GM12801 (cell line): ENCODE results near the gene PXDN.

ENCODE experiments used
- TF ChIP-seq, protein P1 (sequence below): IDR thresholded peaks from one replicate; pipeline ENCODE4 v1.5.1; 2011; ENCODE audit warnings: control low read depth; ENCODE audit not compliant: insufficient read length; ENCODE audit errors: extremely low read depth

Gene PXDN

DNA sequence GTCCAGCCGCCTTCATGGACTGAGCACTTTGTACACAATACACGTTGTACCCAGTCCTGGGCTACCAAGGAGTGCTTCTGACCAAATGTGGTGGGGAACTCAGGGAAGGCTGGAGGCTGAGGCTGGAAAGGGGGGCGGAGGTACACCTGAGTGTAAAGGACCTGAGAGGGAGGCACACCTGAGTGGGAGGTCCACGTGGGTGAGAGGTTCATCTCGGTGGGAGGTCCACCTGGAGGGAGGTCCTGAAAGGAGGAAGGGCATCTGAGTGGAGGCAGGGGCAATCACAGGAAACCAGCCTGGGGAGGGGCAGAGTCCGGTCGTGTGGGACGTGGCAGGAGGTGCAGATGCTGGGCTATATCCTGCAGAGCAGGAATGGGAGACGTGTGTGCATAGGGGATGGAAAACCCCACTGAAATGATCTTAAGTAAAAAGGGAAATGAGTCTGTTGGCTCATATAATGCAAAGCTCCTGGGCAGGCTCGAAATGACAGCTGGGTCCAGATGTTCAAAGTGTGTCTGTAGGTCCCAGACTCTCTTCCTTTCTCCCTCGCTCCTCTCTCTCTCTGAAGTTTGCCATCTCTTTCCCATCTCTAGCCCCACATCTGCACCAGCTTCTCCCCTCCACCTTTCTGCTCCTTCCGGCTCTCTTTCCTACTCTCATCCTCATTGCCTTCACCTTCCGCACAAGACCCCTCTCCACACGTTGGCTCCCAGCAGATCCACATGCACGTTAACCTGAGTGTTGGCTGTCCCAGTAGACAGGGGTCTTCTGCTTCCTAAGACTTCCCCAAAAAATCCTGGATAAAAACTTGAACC lies 137.7 kb downstream of the PXDN start:
- TF ChIP-seq, protein P1, sequence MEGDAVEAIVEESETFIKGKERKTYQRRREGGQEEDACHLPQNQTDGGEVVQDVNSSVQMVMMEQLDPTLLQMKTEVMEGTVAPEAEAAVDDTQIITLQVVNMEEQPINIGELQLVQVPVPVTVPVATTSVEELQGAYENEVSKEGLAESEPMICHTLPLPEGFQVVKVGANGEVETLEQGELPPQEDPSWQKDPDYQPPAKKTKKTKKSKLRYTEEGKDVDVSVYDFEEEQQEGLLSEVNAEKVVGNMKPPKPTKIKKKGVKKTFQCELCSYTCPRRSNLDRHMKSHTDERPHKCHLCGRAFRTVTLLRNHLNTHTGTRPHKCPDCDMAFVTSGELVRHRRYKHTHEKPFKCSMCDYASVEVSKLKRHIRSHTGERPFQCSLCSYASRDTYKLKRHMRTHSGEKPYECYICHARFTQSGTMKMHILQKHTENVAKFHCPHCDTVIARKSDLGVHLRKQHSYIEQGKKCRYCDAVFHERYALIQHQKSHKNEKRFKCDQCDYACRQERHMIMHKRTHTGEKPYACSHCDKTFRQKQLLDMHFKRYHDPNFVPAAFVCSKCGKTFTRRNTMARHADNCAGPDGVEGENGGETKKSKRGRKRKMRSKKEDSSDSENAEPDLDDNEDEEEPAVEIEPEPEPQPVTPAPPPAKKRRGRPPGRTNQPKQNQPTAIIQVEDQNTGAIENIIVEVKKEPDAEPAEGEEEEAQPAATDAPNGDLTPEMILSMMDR: no peak

DNA sequence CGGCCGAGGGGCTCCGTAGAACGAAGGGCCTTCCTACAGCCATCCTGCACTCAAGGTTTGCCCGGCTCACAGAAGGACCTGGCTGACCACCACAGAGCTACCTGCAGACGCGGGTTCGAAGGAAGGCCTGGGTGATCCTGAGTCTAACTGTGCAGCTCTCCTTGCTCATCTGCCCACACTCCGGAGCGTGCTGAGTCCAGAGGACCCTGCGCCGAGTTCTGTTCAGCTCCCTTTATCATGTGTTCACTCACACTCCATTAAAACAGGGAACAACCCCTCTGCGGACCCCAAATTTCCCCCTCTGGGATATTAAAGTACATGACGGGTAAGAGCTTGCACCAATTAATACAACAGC lies 138.3 kb downstream of the PXDN start:
- TF ChIP-seq, protein P1: no peak

DNA sequence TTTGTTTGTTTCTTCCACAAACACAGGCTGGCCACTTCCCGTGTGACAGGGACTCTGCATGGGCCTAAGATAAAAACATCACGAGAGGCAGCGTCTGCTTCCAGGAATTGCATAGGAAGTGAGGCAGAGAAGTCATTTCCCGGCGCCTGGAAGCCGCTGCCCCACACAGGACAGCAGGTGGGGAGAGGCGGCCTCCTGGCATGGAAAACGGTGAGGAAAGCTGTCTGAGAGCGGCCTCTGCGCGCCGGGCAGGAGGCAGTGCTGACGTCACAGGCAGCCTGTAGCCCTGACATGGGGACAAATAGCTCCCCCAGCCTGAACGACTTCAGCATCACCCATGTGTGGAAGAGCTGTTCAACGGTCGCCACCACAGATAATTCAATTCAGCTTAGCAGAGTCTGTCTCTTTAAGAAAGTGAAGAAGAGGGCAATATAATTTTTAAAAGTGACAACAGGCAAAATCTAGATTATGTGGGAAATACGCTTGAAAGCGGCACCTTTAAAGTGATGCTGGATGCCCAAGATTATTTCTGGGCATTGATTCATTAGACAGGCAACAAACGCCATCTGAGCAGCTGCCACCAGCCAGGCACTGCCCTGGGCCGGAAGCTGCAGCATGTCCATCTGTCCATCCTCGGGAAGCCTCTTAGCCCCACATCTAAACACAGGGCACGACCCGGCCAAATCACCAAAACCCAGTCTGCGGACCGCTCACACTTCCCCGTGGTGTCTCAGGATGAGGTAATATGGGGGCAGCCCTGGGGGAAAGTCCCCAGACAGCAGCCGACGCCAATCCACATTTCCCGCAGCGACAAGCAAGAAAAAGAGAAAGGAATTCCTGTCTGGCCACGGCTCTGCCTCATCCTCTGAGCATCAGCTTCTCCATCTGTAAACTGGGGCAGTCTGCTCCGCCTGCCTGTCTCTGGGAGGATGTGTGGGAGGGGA lies 138.9 kb downstream of the PXDN start:
- TF ChIP-seq, protein P1: no peak

DNA sequence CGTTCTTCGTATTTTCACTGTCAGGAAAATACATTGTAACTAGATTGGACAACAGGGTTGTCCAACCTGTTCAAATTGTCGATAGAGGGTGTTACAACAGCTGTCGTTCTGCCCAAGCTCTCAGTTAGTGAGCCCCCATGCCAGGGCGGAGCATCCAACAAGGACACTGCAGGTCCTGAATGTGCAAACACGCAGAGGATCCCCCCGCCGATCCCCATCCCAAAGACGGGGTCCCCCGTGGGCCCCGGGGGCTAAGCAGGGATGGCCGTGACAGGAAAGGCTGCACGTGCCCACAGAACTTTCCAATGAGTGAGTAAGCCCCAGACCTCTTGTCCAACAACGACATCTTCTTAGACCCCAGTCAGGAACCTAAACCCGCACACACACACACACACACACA lies 140.8 kb downstream of the PXDN start:
- TF ChIP-seq, protein P1: no peak

DNA sequence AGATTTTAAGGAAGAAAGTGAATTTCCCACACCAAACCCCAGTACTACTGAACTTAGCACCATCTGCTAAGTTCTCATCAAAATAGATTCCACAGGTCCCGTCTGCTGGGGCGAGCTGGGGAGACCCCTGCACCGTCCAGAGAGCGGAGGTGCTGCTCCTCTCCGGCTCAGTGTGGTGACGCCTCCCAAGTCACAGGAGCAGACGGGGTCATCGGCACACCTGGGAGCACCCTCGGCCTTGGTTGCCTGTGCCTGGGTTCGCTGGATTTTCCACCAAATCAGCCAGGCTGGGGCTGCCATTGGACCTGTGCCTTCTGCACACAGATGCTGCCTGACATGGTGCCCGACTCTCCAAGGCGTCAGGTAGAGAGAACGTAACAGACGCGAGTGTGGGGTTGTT lies 141.3 kb downstream of the PXDN start:
- TF ChIP-seq, protein P1: no peak

DNA sequence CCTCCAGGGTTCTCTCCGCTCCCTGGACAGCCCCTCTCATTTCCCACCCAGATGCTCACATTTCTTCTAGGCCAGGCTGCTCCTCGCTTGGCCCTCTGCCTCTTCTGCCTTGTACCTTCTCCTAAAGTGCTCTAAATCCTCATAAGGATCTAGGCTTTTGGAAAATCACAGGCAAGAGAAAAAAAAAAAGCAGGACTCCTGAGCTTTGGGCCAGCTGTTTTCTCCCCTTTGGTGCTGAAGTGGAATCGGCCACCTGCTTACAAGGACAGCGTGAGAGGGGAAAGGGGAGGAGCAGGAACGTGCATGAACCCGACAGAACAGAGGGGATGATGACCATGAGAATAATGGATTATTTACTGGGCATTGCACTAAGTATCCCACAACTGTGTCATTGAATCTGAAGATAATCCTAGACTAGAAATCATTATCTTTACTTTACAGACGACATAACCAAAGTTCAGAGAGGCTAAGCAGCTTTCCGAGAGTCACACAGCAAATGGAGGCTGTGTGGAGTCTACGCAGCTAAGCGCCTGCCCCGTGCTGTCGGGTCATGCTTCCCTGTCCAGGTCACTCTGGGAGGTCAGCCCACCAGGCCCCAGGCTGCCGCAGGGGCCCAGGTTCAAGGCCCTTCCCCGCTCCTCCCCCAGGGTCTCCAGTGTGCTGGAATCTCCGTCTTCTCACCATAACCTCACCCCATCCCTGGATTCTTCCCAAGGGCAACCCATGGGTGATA lies 141.9 kb downstream of the PXDN start:
- TF ChIP-seq, protein P1: no peak
